Osteocyte (in vitro differentiated cells): ENCODE measurements around the gene DCTN2. TPM values are rescaled to one million over a fixed set of nuclear protein-coding genes. Genes with fewer than 3 reads are reported as not detected.

ENCODE experiments used
- DNase-seq: peaks from one replicate; pipeline ENCODE4 v3.0.0; 2021; ENCODE audit warnings: mixed read lengths; ENCODE audit not compliant: unreplicated experiment; ENCODE audit errors: extremely low spot score
- H3K27ac Mint-ChIP-seq: one replicate; pipeline ENCODE4 v1.8.0; 2021; ENCODE audit warnings: mild to moderate bottlenecking, mixed read lengths; ENCODE audit not compliant: unreplicated experiment
- H3K27me3 Mint-ChIP-seq: one replicate; pipeline ENCODE4 v1.8.0; 2021; ENCODE audit warnings: mixed read lengths; ENCODE audit not compliant: unreplicated experiment
- H3K36me3 Mint-ChIP-seq: one replicate; pipeline ENCODE4 v1.8.0; 2021; ENCODE audit warnings: mixed read lengths; ENCODE audit not compliant: unreplicated experiment
- H3K4me1 Mint-ChIP-seq: one replicate; pipeline ENCODE4 v1.8.0; 2021; ENCODE audit warnings: mixed read lengths; ENCODE audit not compliant: unreplicated experiment
- H3K4me3 Mint-ChIP-seq: one replicate; pipeline ENCODE4 v1.8.0; 2021; ENCODE audit warnings: mild to moderate bottlenecking, moderate library complexity, mixed read lengths; ENCODE audit not compliant: unreplicated experiment
- H3K9me3 Mint-ChIP-seq: one replicate; pipeline ENCODE4 v1.8.0; 2021; ENCODE audit warnings: mixed read lengths; ENCODE audit not compliant: unreplicated experiment
- CTCF ChIP-seq: fragments of 200-600 bp; sonication (generic); IDR thresholded peaks from 2 replicates; pipeline ENCODE4 v1.5.0; 2021; ENCODE audit warnings: antibody characterized with exemption, mild to moderate bottlenecking, moderate library complexity
- total RNA-seq: library from RNA; stranded (reverse); gene quantifications from 2 replicates; pipeline ENCODE4 v1.2.1, GENCODE V29; 2021

Gene DCTN2
- total RNA-seq, 1 donor from 2014 or later, result 149 TPM

- Mint-ChIP-seq H3K36me3 (peaks cover 7% of the 10 kb centered on the region), H3K27me3 (peaks cover 44% of the 10 kb centered on the region), H3K27ac (peak overlapping the region; percentile 23), H3K9me3 (no peaks in the 10 kb centered on the region), H3K4me3 (peak overlapping the region; percentile 67), H3K4me1 (peaks cover 40% of the 10 kb centered on the region)
- TF ChIP-seq CTCF, result no peak
- DNase-seq, result no peak
Observed at GRCh38 chr12:57549203-57549908, 2.4 kb upstream of the DCTN2 start.

GRCh38 chr12:57548488-57548887 lies 1.5 kb upstream of the DCTN2 start:
- H3K9me3 Mint-ChIP-seq, result no peaks in the 10 kb centered on the region
- H3K27ac Mint-ChIP-seq, result no peak overlapping the region
- H3K4me3 Mint-ChIP-seq, result no peak overlapping the region
- DNase-seq, result no peak
- no peak for TF ChIP-seq CTCF
- H3K36me3 Mint-ChIP-seq, result peaks cover 4% of the 10 kb centered on the region
- H3K27me3 Mint-ChIP-seq, result peaks cover 36% of the 10 kb centered on the region
- peaks cover 42% of the 10 kb centered on the region for H3K4me1 Mint-ChIP-seq

- TF ChIP-seq CTCF, result no peak
- no peak overlapping the region for H3K27ac Mint-ChIP-seq
- H3K27me3 Mint-ChIP-seq, result peaks cover 32% of the 10 kb centered on the region
- H3K4me3 Mint-ChIP-seq, result no peak overlapping the region
- peaks cover 7% of the 10 kb centered on the region for H3K36me3 Mint-ChIP-seq
- DNase-seq, result no peak
- H3K4me1 Mint-ChIP-seq, result peaks cover 40% of the 10 kb centered on the region
- H3K9me3 Mint-ChIP-seq, result no peaks in the 10 kb centered on the region
Observed at GRCh38 chr12:57548013-57548315, 972 bp upstream of the DCTN2 start.

- TF ChIP-seq CTCF, result no peak
- no peak for DNase-seq
- no peaks in the 10 kb centered on the region for H3K9me3 Mint-ChIP-seq
- H3K4me3 Mint-ChIP-seq, result peak overlapping the region; percentile 98
- peaks cover 7% of the 10 kb centered on the region for H3K36me3 Mint-ChIP-seq
- peaks cover 28% of the 10 kb centered on the region for H3K27me3 Mint-ChIP-seq
- peaks cover 40% of the 10 kb centered on the region for H3K4me1 Mint-ChIP-seq
- no peak overlapping the region for H3K27ac Mint-ChIP-seq
Observed at GRCh38 chr12:57547288-57548012, 458 bp upstream of the DCTN2 start.

- no peak for DNase-seq
- H3K36me3 Mint-ChIP-seq, result peaks cover 12% of the 10 kb centered on the region
- peaks cover 24% of the 10 kb centered on the region for H3K27me3 Mint-ChIP-seq
- H3K4me3 Mint-ChIP-seq, result peak overlapping the region; percentile 98
- H3K9me3 Mint-ChIP-seq, result no peaks in the 10 kb centered on the region
- no peak for TF ChIP-seq CTCF
- H3K4me1 Mint-ChIP-seq, result peaks cover 40% of the 10 kb centered on the region
- peak overlapping the region; percentile 93 for H3K27ac Mint-ChIP-seq
Observed at GRCh38 chr12:57545809-57546437, 1.1 kb downstream of the DCTN2 start.
